HepG2 (cell line): Measurements from ENCODE around the gene ZBTB45. TPM values are rescaled to one million over a fixed set of nuclear protein-coding genes. Genes with fewer than 3 reads are reported as not detected.
A peak's percentile ranks its signal among the peaks of the same experiment; 100 is the strongest.

Source experiments
- AHR ChIP-seq: IDR thresholded peaks from 2 replicates; pipeline ENCODE4 v1.6.1; 2018; ENCODE audit warnings: missing genetic modification reagents, missing compliant biosample characterization
- MIER3 ChIP-seq: IDR thresholded peaks from 2 replicates; pipeline ENCODE4 v1.6.1; 2016; ENCODE audit warnings: missing compliant biosample characterization, borderline replicate concordance
- NR2C2 ChIP-seq: sonication (generic); formaldehyde crosslinking; IDR thresholded peaks from 2 replicates; pipeline ENCODE4 v1.4.0; 2020; ENCODE audit warnings: missing genetic modification reagents, mild to moderate bottlenecking, moderate library complexity, borderline replicate concordance
- RBM39 ChIP-seq: fragments of 200-400 bp; formaldehyde crosslinking; IDR thresholded peaks from one replicate; pipeline ENCODE4 v1.6.1; 2018; ENCODE audit warnings: antibody characterized with exemption, mild to moderate bottlenecking, low read depth, low read length; ENCODE audit not compliant: poor library complexity, severe bottlenecking
- SAFB2 ChIP-seq: sonication (generic); formaldehyde crosslinking; IDR thresholded peaks from 2 replicates; pipeline ENCODE4 v1.5.1; 2020; ENCODE audit warnings: missing genetic modification reagents, low read depth, mild to moderate bottlenecking, borderline replicate concordance
- ZSCAN31 ChIP-seq: sonication (generic); formaldehyde crosslinking; IDR thresholded peaks from 2 replicates; pipeline ENCODE4 v1.5.0; 2020; ENCODE audit warnings: low read depth, mild to moderate bottlenecking, missing genetic modification reagents
- polyA plus RNA-seq, 8 experiments: library from polyadenylated mRNA; depleted of rRNA in 3 of 8; stranded (reverse) in 7 of 8; unstranded in 1 of 8; fragments of >200 nt; fragmentation: Illumina TruSeq in 4 of 8; extraction: Trizol in 4 of 8; gene quantifications; 2 replicates each; pipeline versions ENCODE4 v1.2.1 to v1.2.3, GENCODE V29; 2011 to 2016; ENCODE audit warnings: low read depth in 4 of 8, missing spikeins in 1 of 8, mixed read lengths in 1 of 8; ENCODE audit not compliant: insufficient read depth in 1 of 8
- total RNA-seq, 5 experiments: library from RNA; depleted of rRNA; stranded (reverse); fragments of >200 nt; fragmentation: Illumina TruSeq; extraction: Trizol; gene quantifications; 2 replicates each; pipeline ENCODE4 v1.2.3, GENCODE V29; 2016; ENCODE audit warnings: low read depth in 1 of 5
- TF ChIP-seq, protein P1 (sequence below): sonication (generic); formaldehyde crosslinking; IDR thresholded peaks from 2 replicates; pipeline ENCODE4 v1.4.0; 2020; ENCODE audit warnings: mild to moderate bottlenecking, missing genetic modification reagents
- TF ChIP-seq, protein P2 (sequence below): sonication (generic); formaldehyde crosslinking; IDR thresholded peaks from 2 replicates; pipeline ENCODE4 v1.8.0; 2022; ENCODE audit warnings: missing genetic modification reagents, low read depth, mild to moderate bottlenecking, borderline replicate concordance
- TF ChIP-seq, protein P3 (sequence below): sonication (generic); formaldehyde crosslinking; IDR thresholded peaks from 2 replicates; pipeline ENCODE4 v1.4.0; 2020; ENCODE audit warnings: missing genetic modification reagents
- TF ChIP-seq, protein P4 (sequence below): sonication (generic); formaldehyde crosslinking; IDR thresholded peaks from 2 replicates; pipeline ENCODE4 v1.4.0; 2020; ENCODE audit warnings: low read depth, mild to moderate bottlenecking, missing genetic modification reagents
- TF ChIP-seq, protein P5 (sequence below): sonication (generic); formaldehyde crosslinking; IDR thresholded peaks from 2 replicates; pipeline ENCODE4 v1.5.0; 2020; ENCODE audit warnings: missing genetic modification reagents

ZBTB45 gene
- total and polyA plus RNA-seq, 2 of the 13 experiments (the other 11 are each of a cell fraction or from before 2014, with no cell fraction given), result 3.0 to 3.7 TPM

DNA sequence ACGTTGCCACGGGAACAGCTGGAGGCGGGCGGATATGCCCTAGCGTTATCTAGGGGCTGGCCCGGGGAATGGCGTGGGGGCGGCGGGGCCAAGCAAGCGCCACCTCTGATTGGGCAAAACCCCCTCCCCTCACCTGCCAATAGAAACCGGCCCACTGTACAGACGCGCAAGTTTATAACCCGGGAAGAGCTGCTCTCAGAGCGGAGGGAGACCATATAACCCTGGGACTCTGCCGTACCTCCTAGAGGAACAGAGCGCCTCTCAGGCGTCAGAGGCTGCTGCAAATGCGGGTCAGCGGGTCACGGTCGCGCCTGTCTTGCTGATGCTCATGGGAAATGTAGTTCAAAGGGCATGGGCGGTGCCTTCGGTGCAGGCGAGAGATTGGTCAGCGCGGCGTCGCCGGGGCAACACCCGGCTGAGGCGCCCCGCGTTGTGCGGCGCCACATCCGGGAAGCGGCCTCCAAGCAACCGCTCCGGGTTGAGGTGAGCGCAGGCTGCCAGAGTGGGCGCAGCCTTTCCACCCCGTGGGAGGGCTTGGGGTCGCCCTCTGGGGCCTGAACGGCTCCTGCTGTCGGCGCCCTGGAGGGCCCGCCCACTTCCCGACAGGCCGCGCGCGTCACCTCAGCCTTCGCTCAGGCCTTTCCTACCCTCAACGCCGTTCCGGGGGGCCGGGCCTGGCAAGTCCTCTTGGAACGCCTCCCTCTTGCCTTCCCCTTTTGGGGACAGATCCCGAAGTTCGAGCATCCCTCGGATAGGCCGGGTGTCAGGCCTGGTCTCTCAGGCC is 43.7 kb downstream of the ZBTB45 start, which contains the start of gene ZNF446 (continued):
- TF ChIP-seq, protein P1, sequence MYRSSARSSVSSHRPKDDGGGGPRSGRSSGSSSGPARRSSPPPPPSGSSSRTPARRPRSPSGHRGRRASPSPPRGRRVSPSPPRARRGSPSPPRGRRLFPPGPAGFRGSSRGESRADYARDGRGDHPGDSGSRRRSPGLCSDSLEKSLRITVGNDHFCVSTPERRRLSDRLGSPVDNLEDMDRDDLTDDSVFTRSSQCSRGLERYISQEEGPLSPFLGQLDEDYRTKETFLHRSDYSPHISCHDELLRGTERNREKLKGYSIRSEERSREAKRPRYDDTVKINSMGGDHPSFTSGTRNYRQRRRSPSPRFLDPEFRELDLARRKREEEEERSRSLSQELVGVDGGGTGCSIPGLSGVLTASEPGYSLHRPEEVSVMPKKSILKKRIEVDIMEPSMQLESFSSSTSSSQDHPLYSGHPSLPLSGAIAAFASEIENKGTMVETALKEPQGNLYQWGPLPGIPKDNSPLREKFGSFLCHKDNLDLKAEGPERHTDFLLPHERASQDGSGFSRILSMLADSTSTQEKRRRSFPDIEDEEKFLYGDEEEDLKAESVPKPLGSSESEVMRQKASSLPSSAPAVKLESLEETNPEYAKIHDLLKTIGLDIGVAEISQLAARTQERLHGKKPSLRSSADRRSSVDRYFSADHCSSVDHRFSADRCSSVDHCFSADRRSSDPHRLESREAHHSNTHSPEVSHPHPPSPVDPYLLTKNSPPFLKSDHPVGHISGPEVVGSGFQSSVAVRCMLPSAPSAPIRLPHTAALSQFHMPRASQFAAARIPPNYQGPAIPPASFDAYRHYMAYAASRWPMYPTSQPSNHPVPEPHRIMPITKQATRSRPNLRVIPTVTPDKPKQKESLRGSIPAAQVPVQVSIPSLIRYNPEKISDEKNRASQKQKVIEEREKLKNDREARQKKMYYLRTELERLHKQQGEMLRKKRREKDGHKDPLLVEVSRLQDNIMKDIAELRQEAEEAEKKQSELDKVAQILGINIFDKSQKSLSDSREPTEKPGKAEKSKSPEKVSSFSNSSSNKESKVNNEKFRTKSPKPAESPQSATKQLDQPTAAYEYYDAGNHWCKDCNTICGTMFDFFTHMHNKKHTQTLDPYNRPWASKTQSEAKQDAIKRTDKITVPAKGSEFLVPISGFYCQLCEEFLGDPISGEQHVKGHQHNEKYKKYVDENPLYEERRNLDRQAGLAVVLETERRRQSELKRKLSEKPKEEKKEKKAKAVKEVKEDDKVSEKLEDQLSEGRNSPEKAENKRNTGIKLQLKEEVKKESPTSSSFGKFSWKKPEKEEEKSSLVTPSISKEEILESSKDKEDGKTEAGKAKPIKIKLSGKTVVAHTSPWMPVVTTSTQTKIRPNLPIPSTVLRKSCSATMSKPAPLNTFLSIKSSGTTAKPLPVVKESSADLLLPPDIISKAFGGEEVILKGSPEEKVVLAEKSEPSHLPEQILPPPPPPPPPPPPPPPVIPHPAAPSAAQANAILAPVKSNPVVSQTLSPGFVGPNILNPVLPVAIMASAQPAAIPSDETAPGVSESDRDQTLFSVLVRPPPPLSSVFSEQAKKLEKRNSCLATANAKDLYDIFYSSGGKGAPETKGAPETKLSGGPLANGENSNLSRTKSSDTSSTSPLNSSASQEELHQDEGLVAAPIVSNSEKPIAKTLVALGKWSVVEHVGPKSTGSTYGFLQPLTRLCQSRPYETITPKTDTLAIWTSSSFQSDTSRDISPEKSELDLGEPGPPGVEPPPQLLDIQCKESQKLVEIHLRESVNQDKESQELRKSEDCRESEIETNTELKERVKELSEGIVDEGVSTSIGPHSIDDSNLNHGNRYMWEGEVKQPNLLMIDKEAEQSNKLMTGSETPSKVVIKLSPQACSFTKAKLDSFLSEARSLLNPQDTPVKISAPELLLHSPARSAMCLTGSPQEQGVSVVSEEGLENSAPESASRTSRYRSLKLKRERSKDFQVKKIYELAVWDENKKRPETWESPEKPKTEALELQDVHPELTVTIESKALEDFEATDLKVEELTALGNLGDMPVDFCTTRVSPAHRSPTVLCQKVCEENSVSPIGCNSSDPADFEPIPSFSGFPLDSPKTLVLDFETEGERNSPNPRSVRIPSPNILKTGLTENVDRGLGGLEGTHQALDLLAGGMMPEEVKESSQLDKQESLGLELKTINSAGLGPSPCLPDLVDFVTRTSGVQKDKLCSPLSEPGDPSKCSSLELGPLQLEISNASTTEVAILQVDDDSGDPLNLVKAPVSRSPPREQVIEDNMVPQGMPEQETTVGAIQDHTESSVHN, result peak; percentile 88
- TF ChIP-seq ZSCAN31 (CRISPR knock-in tag), result peak; percentile 72; the same call in 1 of the 2 replicates
- TF ChIP-seq, protein P2, sequence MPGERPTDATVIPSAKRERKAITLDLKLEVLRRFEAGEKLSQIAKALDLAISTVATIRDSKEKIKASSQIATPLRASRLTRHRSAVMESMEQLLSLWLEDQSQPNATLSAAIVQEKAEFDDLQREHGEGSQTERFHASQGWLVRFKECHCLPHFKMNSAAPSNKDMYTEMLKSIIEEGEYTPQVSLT, result no peak
- 0 out of 2 replicates have a peak, but pooled peaks have one; percentile 1 for TF ChIP-seq MIER3 (CRISPR knock-in tag)
- TF ChIP-seq, protein P3, sequence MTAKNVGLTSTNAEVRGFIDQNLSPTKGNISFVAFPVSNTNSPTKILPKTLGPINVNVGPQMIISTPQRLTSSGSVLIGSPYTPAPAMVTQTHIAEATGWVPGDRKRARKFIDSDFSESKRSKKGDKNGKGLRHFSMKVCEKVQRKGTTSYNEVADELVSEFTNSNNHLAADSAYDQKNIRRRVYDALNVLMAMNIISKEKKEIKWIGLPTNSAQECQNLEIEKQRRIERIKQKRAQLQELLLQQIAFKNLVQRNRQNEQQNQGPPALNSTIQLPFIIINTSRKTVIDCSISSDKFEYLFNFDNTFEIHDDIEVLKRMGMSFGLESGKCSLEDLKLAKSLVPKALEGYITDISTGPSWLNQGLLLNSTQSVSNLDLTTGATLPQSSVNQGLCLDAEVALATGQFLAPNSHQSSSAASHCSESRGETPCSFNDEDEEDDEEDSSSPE (CRISPR knock-in tag), result 0 out of 2 replicates have a peak, but pooled peaks have one; percentile 51
- 0 out of 2 replicates have a peak, but pooled peaks have one; percentile 21 for TF ChIP-seq AHR
- no peak for TF ChIP-seq SAFB2 (CRISPR knock-in tag)
- TF ChIP-seq, protein P4, sequence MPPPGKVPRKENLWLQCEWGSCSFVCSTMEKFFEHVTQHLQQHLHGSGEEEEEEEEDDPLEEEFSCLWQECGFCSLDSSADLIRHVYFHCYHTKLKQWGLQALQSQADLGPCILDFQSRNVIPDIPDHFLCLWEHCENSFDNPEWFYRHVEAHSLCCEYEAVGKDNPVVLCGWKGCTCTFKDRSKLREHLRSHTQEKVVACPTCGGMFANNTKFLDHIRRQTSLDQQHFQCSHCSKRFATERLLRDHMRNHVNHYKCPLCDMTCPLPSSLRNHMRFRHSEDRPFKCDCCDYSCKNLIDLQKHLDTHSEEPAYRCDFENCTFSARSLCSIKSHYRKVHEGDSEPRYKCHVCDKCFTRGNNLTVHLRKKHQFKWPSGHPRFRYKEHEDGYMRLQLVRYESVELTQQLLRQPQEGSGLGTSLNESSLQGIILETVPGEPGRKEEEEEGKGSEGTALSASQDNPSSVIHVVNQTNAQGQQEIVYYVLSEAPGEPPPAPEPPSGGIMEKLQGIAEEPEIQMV, result no peak
- TF ChIP-seq, protein P5, sequence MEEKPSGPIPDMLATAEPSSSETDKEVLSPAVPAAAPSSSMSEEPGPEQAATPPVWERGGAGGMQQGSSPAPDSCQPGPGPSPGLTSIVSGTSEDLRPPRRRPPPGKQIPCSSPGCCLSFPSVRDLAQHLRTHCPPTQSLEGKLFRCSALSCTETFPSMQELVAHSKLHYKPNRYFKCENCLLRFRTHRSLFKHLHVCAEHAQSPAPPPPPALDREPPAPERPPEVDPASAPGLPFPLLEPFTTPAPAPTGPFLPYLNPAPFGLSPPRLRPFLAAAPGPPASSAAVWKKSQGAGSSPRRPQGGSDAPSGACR (CRISPR knock-in tag), result peak; percentile 87; the same call in 1 of the 2 replicates
- peak; percentile 59 for TF ChIP-seq RBM39
- TF ChIP-seq NR2C2, result peak; percentile 99
